Esophagus muscularis mucosa (tissue), 4 donors: ENCODE measurements around the gene DGKG.

Experiments
- EP300 ChIP-seq: sonication (generic); formaldehyde crosslinking; IDR thresholded peaks from one replicate; pipeline ENCODE4 v1.6.1; 2017; ENCODE audit warnings: antibody characterized with exemption
- POLR2A ChIP-seq: fragments of 450-650 bp; IDR thresholded peaks from one replicate; pipeline ENCODE4 v1.6.1; 2017; ENCODE audit warnings: antibody characterized with exemption, moderate library complexity, mild to moderate bottlenecking, low read depth
- POLR2AphosphoS5 ChIP-seq, 2 donors: sonication (generic); formaldehyde crosslinking; IDR thresholded peaks; one replicate each; pipeline ENCODE4 v1.6.1; 2017; ENCODE audit warnings: antibody characterized with exemption in 2 of 2
- TF ChIP-seq, protein P1 (sequence below), 3 experiments: fragments of 200-600 bp in 2 of 3; fragments of 450-650 bp in 1 of 3; sonication (generic) in 2 of 3; IDR thresholded peaks; one replicate each; pipeline ENCODE4 v1.5.1; 2017 to 2019; ENCODE audit warnings: antibody characterized with exemption in 3 of 3, mild to moderate bottlenecking in 2 of 3, moderate library complexity in 1 of 3

DNA sequence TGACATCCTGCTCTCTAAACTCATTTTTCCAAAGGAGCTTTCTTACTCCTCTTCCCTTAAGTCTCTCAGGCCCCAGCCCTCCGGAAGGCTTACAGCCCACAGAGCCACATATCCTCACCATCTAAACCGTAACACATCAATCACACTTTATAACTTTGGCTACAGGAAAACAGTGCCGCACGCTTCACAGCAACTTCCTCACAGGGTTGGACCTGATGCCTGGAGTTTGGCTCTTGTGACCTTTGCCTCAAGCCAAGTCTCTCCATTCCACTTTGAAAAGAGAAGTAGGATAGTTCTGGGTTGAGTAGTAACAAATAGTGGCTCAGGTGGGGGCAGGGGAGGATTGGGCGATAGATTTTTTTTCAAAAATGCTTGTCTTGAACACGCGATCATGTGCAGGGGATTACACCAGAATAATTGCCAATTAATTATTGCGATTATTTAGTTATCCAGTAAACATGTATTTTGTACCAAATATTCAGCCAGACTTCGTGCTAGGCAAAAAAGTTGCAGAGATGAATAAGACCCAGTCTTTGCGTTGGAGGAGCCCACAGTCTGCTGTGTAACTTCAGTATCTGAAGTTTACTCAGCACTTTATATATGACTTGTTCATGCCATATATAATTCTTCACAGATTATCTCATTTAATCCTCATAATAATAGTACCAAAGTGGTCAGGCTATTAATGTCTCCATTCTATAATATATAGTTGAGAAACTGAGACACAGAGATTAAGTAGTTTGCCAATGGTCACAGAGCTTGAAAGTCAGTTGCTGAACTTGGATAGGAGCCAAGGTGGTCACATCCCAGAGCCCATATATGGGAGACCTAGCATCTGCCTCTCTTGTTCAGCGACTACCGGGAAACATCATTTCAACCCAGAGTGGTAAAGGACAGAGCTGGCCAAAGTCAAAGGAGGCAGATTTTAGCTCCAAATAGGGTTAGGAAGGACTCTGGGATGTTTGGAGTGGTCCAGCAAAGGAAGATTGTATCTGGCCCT is 250.8 kb downstream of the DGKG start:
- TF ChIP-seq, protein P1, sequence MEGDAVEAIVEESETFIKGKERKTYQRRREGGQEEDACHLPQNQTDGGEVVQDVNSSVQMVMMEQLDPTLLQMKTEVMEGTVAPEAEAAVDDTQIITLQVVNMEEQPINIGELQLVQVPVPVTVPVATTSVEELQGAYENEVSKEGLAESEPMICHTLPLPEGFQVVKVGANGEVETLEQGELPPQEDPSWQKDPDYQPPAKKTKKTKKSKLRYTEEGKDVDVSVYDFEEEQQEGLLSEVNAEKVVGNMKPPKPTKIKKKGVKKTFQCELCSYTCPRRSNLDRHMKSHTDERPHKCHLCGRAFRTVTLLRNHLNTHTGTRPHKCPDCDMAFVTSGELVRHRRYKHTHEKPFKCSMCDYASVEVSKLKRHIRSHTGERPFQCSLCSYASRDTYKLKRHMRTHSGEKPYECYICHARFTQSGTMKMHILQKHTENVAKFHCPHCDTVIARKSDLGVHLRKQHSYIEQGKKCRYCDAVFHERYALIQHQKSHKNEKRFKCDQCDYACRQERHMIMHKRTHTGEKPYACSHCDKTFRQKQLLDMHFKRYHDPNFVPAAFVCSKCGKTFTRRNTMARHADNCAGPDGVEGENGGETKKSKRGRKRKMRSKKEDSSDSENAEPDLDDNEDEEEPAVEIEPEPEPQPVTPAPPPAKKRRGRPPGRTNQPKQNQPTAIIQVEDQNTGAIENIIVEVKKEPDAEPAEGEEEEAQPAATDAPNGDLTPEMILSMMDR (IDR thresholded peaks at IDR 0.05): no peak
- no peak for TF ChIP-seq POLR2A
- TF ChIP-seq EP300: no peak
- TF ChIP-seq POLR2AphosphoS5 (IDR thresholded peaks at IDR 0.05): no peak
